Measurements from ENCODE around the gene CFL1.

GRCh38 chr11:65879617-65880016, 21.6 kb upstream of the CFL1 start, which contains the start of gene CTSW:
- TF ChIP-seq TARDBP (IDR thresholded peaks at IDR 0.05) = no peak
- no peak for TF ChIP-seq FOXM1 (IDR thresholded peaks at IDR 0.05; ENCODE audit: borderline replicate concordance)
- TF ChIP-seq BHLHE40 (IDR thresholded peaks at IDR 0.05; ENCODE audit: borderline replicate concordance) = no peak
- no peak for TF ChIP-seq FOXK2 (IDR thresholded peaks at IDR 0.05)
- no peak for TF ChIP-seq L3MBTL2 (conservative IDR thresholded peaks at IDR 0.05)
- no peak for TF ChIP-seq SUZ12 (IDR thresholded peaks at IDR 0.05)
- TF ChIP-seq, protein P1, sequence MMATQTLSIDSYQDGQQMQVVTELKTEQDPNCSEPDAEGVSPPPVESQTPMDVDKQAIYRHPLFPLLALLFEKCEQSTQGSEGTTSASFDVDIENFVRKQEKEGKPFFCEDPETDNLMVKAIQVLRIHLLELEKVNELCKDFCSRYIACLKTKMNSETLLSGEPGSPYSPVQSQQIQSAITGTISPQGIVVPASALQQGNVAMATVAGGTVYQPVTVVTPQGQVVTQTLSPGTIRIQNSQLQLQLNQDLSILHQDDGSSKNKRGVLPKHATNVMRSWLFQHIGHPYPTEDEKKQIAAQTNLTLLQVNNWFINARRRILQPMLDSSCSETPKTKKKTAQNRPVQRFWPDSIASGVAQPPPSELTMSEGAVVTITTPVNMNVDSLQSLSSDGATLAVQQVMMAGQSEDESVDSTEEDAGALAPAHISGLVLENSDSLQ (IDR thresholded peaks at IDR 0.05) = no peak
- TF ChIP-seq LEF1 (IDR thresholded peaks at IDR 0.05; ENCODE audit: borderline replicate concordance) = no peak
- TF ChIP-seq FOXA1 (IDR thresholded peaks at IDR 0.05) = no peak
- no peak for TF ChIP-seq HDGF (IDR thresholded peaks at IDR 0.05; ENCODE audit: borderline replicate concordance)
- TF ChIP-seq SP1 (IDR thresholded peaks at IDR 0.05) = no peak

Measured in HEK293T (cell line).